Stimulated activated naive CD8-positive, alpha-beta T cell treated with anti-CD3 and anti-CD28 coated beads, Interleukin-15, amount 100 ng/mL, for 72 hours (primary cell): Measurements from ENCODE around the gene PTPRJ.

ENCODE experiments used
- ATAC-seq: fragments of 150-1000 bp; cut with Tn5 transposase; 2 replicates; pipeline ENCODE4 v1.10.0; 2021; ENCODE audit warnings: mild to moderate bottlenecking, moderate library complexity
- DNase-seq, 2 donors: peaks; one replicate each; pipeline ENCODE4 v3.0.0; 2021 to 2022
- H3K27ac Mint-ChIP-seq, 2 donors: one replicate each; pipeline ENCODE4 v1.8.0; 2022; ENCODE audit warnings: mild to moderate bottlenecking in 2 of 2, mixed read lengths in 2 of 2, moderate library complexity in 2 of 2
- H3K27me3 Mint-ChIP-seq: one replicate; pipeline ENCODE4 v1.8.0; 2022; ENCODE audit warnings: mixed read lengths
- H3K4me1 Mint-ChIP-seq: one replicate; pipeline ENCODE4 v1.8.0; 2022; ENCODE audit warnings: mild to moderate bottlenecking, mixed read lengths
- H3K4me3 Mint-ChIP-seq, 2 donors: one replicate each; pipeline ENCODE4 v1.8.0; 2022; ENCODE audit warnings: mild to moderate bottlenecking in 2 of 2, mixed read lengths in 2 of 2, moderate library complexity in 1 of 2
- H3K9me3 Mint-ChIP-seq, 2 donors: one replicate each; pipeline ENCODE4 v1.8.0; 2022; ENCODE audit warnings: mixed read lengths in 2 of 2

PTPRJ gene

DNA sequence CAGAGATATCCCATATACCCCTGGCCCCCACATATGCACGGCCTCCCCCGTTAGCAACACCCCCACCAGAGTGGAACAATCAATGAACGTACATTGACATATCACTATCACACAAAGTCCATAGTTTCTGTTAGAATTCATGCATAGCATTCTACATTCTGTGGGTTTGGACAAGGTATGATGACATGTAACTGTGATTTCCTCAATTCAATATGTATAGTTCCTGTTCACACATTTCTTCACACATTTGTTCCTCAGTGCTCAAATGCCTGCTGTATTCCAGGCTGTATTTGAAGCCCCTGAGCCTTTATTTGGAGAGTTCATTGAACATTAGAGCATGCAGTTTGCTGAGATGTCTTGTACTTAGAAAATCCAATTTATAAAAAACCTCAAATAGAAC is 69.9 kb downstream of the PTPRJ start:
- Mint-ChIP-seq H3K27ac (no peak overlapping the region), H3K9me3 (no peaks in the 10 kb centered on the region), H3K4me1 (peaks cover 77% of the 10 kb centered on the region), H3K27me3 (no peaks in the 10 kb centered on the region), H3K4me3 (no peak overlapping the region)
- no peak for ATAC-seq
- DNase-seq, result no peak

DNA sequence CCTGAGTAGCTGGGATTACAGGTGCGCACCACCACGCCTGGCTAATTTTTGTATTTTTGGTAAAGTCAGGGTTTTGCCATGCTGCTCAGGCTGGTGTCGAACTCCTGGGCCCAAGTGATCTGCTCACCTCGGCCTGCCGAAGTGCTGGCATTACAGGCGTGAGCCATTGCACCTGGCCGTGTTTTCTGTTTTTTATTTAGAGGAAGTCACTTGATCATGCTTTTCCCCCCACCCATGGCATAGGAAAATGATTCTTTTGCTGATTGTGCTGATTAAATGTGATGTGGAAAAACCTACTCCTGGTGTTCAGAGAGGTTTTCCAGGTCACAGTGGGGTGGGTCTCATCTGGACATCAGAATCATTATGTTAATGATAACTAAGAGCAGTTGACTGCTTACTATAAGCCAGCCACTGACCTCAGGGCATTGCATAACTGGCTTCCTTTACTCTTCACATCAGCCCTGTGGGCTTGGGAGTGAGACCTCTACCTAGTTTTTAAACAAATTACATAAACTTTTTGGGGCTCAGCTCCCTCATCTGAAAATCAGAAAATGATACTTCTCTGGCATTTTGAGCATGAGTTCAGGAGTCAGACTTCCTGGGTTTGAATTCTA is 71.0 kb downstream of the PTPRJ start:
- H3K27me3 Mint-ChIP-seq, result no peaks in the 10 kb centered on the region
- no peak overlapping the region for H3K4me3 Mint-ChIP-seq
- peaks cover 80% of the 10 kb centered on the region for H3K4me1 Mint-ChIP-seq
- DNase-seq, result no peak
- no peak overlapping the region for H3K27ac Mint-ChIP-seq
- H3K9me3 Mint-ChIP-seq, result no peaks in the 10 kb centered on the region
- ATAC-seq, result no peak

DNA sequence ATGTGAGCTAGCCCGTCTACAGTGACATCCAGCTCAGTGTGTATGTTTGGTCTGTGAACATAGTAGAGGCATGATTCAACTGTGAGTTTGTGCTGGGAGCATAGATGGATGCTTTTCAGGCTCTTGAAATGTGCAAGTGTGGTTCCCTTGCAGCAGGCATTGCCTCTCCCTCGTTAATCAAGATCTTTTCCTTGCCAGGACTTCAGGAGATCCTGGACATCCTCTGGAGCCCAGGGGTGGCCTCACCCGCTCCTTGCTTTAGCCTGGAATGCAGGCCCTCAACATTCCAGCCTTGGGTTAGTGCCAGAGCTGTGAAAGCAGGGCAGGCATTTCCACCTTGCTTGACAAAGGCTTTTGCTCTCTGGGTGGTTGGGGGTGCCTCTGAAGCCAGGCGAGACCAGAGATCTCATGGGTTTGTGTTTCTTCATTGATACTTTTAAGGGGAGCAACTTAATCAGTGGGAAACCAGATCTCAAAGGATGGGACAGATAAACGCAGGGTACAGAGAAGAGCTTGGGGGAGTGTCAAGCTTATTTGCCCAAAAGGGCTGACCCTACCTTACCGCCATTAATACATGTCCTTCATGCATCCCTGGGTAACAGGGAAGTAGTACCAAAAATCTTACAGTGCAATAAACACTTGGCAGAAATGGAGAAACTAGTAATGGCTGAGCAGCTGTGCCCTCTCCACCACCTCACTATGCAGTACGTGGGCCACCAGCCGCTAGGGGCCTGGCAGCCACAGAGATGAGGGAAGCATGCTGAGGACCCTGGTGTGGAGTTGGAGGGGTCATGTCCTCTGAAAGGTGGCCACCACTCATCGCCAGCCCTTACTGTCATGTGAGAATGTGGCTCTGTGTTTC is 72.1 kb downstream of the PTPRJ start:
- H3K4me3 Mint-ChIP-seq, result no peak overlapping the region

DNA sequence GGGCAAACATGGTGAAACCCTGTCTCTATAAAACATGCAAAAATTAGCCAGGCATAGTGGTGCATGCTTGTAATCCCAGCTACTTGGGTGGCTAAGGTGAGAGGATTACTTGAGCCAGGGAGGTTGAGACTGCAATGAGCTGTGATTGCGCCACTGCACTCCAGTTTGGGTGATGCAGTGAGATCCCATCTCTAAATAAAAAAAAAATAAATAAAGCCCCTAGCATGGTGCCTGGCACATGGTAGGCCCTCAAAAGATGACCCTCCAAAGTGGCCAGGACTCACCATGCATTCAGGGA is 74.6 kb downstream of the PTPRJ start:
- peak overlapping the region in 1 of 2 donors; percentile 31 for H3K4me3 Mint-ChIP-seq
- ATAC-seq (no peak), DNase-seq (no peak)
- H3K9me3 Mint-ChIP-seq, result no peaks in the 10 kb centered on the region
- no peaks in the 10 kb centered on the region for H3K27me3 Mint-ChIP-seq
- peaks cover 79% of the 10 kb centered on the region for H3K4me1 Mint-ChIP-seq
- peak overlapping the region in 1 of 2 donors; percentile 94 for H3K27ac Mint-ChIP-seq

More for the DNA sequence above, 72.1 kb downstream of the PTPRJ start:
- Mint-ChIP-seq H3K27me3 (no peaks in the 10 kb centered on the region), H3K9me3 (no peaks in the 10 kb centered on the region), H3K27ac (peak overlapping the region in 1 of 2 donors; percentile 74), H3K4me1 (peaks cover 83% of the 10 kb centered on the region)
- DNase-seq (no peak), ATAC-seq (no peak)

DNA sequence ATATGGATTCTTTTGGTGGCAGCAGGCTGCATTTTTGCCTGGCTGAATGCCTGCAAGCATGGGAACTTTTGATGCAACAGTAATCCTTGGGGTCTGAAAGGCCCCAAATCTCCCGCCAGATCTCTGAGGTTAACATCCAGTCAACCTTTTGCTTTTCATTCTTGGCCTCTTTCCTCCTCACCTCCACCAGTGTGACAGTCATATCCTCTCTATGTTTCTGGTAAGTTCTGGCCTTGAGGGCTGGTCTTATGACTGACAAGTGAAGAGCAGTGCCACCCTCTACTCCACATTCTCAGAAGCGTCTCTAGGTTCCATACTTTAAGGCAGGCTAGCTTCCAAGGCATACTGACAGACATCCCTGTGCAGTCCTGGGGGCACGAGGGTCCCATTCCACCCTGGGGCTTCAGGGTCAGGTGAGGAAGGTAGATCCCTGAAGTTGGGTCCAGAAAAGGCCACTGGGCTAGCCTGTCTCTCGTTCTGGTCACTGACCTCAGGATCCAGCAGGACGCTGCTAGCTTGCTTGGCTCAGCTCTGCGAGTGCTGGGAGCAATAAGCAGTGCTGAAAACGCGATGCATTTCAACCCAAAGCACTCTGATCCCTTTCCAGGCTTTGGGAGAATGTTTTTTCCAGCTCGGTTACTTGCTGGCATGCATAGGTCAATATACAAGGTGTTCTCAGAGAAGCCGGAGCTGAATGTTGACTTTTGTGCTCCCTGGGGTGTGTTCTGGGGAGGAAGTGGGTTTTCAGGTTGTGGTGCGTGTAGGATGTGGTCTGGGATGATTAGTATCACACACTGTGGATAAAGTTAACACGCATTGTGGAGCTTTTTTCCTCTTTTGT is 75.2 kb downstream of the PTPRJ start:
- peaks cover 73% of the 10 kb centered on the region for H3K4me1 Mint-ChIP-seq
- H3K27ac Mint-ChIP-seq, result peak overlapping the region; percentile 90 to 94
- H3K9me3 Mint-ChIP-seq, result no peaks in the 10 kb centered on the region
- peak; percentile 59 to 79 for DNase-seq
- peak; percentile 97 for ATAC-seq
- H3K27me3 Mint-ChIP-seq, result no peaks in the 10 kb centered on the region
- H3K4me3 Mint-ChIP-seq, result peak overlapping the region; percentile 58 to 78

DNA sequence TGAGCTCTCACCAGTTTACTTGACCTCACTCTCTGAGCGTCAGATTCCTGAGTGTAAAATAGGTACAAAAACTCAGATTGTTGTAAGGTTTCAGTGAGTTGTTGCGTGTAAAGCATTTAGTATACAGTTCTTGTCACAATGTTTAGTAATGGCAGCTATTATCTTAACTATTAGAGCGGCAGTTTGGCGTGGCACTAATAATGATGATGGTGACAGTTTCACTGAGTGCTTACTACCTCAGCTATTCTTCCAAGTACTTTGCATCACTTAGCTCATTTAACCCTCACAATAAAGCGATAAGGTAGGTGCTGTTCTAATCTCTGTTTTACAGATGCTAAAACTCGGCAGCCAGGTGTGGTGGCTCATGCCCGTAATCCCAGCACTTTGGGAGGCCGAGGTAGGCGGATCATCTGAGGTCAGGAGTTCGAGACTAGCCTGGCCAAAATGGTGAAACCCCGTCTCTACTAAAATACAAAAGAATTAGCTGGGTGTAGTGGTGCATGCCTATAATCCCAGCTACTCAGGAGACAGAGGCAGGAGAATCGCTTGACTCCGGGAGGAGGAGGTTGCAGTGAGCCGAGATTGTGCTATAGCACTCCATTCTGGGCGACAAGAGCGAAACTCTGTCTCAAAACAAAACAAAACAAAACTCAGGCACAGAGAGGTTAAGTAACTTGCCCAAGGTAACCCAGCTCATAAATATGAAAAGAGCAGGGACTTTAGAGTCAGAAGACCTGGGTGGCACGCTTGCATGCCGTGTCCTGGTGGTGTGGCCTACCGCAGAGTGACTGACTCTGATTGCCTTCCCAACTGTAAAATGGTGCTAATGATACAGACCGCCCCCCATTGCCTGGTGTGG is 76.2 kb downstream of the PTPRJ start:
- Mint-ChIP-seq H3K4me1 (peaks cover 76% of the 10 kb centered on the region), H3K9me3 (no peaks in the 10 kb centered on the region), H3K4me3 (peak overlapping the region; percentile 58 to 78), H3K27ac (peak overlapping the region; percentile 75 to 90), H3K27me3 (no peaks in the 10 kb centered on the region)
- DNase-seq (no peak), ATAC-seq (no peak)

DNA sequence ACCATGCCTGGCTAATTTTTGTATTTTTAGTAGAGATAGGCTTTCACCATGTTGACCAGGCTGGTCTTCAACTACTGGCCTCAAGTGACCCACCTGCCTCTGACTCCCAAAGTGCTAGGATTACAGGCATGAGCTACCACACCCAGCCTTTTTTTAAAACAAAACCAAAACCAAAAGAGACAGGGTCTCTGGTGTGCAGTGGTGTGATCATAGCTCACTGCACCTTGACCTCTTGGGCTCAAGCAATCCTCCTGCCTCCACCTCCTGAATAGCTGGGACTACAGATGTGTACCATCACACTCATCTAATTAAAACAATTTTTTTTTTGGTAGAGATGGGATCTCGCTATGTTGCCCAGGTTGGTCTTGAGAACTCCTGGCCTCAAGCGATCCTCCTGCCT is 77.7 kb downstream of the PTPRJ start:
- ATAC-seq (no peak), DNase-seq (no peak)
- H3K4me1 Mint-ChIP-seq, result peaks cover 66% of the 10 kb centered on the region
- H3K27ac Mint-ChIP-seq, result peak overlapping the region; percentile 5 to 82
- H3K9me3 Mint-ChIP-seq, result no peaks in the 10 kb centered on the region
- H3K27me3 Mint-ChIP-seq, result no peaks in the 10 kb centered on the region
- H3K4me3 Mint-ChIP-seq, result no peak overlapping the region

DNA sequence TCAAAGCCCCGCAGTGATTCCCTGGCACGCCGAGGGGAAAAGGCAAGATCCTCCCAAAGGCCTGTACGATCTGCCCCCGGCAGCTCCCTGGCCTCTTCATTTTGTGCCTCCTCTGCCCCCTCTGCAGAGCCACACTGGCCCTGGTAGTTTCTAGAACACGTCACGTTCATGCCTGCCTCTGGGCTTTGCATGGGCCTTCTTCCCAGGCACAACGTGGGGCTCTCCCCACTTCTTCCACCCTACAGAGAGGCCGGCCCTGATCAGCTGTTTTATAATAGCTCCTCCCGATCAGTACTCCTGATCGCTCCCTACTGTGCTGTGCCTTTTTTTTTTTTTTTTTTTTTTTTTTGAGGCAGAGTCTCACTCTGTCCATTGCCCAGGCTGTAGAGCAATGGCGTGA is 78.4 kb downstream of the PTPRJ start:
- ATAC-seq, result no peak
- Mint-ChIP-seq H3K4me1 (peaks cover 73% of the 10 kb centered on the region), H3K4me3 (peak overlapping the region in 1 of 2 donors; percentile 3), H3K27me3 (no peaks in the 10 kb centered on the region), H3K9me3 (no peaks in the 10 kb centered on the region), H3K27ac (no peak overlapping the region)
- no peak for DNase-seq

DNA sequence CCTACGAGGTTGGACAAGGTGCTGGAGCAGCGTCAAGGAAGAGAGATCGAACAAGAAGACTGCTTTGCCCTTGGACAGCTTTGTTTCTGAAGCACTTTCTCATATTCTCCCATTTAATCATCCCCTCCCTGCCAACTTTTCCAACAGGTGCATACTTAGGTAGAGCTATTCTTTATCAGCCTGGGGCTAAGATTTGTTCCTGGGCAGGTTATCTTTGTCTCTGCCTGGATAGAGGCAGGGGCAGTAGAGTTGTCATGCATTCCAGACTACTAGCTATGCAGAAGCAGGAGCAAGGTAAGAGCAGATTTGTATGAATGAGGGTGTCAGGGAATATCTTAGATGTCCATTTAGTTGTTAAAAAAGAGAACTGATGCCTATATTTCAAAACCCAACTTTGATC is 82.3 kb downstream of the PTPRJ start:
- ATAC-seq (no peak), DNase-seq (no peak)
- Mint-ChIP-seq H3K27me3 (no peaks in the 10 kb centered on the region), H3K9me3 (peaks cover under 1% of the 10 kb centered on the region in 2 donors), H3K27ac (no peak overlapping the region), H3K4me3 (no peak overlapping the region), H3K4me1 (peaks cover 46% of the 10 kb centered on the region)

DNA sequence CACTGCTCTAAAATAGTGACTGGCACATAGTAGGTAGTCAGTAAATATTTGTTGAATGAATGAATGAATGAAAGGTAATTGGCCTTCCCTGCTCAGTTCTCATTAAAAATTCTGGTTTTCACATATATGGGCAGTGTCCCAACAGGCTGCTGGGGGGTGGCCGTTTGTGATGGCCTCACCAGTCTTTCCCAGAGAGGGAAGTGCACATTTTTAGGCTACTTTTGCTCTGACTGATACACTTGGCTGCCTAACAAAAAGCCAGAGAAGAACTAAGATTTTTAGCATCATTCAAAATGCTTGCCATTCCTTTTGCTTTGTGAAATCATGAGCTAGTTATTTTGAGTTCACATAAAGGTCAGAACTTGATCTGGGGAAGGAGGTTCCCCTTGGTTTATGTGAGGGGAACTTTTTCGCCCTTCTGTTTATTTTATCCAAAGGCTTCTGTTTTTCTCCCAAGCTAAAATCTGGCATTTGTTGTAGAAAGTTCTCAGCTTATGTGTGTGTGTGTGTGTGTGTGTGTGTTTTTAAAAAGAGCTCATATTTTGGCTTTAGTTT is 83.1 kb downstream of the PTPRJ start:
- H3K27me3 Mint-ChIP-seq, result no peaks in the 10 kb centered on the region
- peaks cover 38% of the 10 kb centered on the region for H3K4me1 Mint-ChIP-seq
- H3K27ac Mint-ChIP-seq, result peak overlapping the region in 1 of 2 donors; percentile 75
- no peak for DNase-seq
- H3K4me3 Mint-ChIP-seq, result no peak overlapping the region
- ATAC-seq, result no peak
- H3K9me3 Mint-ChIP-seq, result peaks cover 8 to 9% of the 10 kb centered on the region in 2 donors

DNA sequence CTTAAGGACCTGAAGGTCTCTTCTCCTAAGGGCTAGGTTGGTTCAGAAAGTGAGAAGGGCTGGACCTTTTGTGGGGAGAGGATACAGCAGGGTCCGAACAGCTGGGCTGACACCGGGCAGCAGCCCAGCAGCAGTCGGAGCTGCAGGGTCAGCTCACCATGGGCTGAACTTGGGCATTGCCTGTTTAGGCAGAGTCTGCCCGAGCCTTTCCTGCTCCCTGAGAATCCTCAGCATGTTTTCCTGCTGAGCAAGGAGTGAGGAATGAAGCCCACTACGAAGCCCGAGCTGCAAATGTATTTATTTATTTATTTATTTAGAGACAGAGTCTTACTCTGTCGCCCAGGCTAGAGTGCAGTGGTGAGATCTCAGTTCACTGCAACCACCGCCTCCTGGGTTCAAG is 83.9 kb downstream of the PTPRJ start:
- Mint-ChIP-seq H3K27ac (peak overlapping the region in 1 of 2 donors; percentile 61), H3K4me3 (no peak overlapping the region), H3K9me3 (peaks cover 8 to 10% of the 10 kb centered on the region in 2 donors), H3K4me1 (peaks cover 30% of the 10 kb centered on the region), H3K27me3 (no peaks in the 10 kb centered on the region)
- DNase-seq (no peak), ATAC-seq (no peak)

DNA sequence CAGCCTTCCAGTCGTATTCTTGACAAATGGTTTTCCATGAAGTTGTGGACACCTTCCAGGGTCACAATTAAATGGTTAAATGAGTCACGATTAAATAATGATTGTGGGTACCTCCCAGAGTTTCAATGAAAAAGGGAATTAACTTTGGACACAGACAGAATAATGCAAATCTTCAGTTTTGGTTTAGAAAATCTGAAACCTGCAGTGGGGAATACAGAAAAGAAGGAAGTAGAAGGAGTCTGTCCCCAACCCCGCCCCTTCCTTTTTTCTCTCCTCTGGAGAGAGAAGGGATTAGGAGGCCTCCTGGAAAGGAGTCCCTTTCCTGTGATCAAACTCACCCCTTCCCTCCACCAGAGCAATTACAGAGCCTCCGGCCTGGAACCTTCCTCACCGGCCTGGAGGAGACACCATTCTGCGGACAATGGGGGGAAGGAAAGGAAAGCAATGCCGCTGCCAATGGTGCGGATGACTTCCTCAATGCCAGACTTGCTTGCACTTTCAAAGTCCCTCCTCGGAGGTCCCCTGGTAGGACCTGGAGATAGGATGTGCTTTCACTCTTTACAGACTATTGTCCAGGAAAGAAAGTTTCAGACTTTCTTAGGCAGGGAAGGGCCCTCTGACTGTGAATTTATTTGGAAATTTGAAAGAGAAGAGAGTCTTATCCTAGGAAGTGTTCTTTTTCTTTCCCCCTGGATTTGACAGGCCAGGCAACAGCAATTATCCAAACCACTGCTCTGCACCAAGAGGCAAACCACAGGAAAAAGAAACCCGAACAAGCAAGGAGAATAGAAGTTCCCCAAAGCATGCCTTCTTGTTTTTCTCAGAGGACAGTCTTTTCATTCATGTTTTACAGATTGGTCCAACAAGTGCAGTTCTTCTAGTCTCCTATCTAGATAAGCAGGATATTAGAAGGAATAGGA is 86.8 kb downstream of the PTPRJ start:
- no peak for ATAC-seq
- H3K27ac Mint-ChIP-seq, result no peak overlapping the region
- H3K4me1 Mint-ChIP-seq, result peaks cover 19% of the 10 kb centered on the region

DNA sequence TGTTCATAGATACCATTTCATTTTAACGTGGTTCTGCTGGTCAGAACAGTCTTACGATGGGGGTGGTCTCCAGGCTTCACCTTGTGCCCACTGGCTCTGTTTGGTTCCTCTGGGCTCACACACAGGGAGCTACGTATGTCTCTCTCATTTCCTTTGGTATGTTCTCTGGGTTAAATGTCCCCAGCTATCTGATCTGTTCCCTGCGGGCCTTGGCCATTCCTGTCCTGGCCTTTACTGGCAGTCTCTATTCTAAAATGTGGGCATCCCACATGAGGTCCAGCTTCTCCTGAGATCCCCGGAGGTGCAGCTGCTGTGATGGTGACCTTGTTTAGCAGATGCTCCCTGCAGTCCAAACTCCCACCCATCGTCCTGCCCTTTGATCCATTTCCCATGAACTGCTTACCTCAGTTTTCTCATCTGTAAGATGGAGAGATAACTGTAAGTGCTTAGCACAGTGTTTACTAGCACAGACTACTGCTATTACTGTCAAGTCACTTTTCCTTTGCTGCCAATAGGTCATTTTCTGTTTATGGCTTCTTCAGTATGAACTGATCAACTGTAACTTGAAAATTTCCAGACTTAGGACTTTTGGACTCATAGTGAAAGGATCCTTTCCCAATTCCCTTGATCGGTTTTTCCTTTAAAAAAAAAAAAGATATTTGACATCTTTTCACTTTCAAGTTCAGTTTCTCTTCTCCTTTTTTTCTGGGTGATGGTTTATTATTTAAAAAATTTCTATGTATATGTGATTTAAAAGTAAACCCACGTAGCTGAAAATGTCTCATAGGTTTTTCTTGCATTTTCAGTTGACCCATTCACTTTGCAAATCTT is 92.9 kb downstream of the PTPRJ start:
- ATAC-seq, result no peak
- Mint-ChIP-seq H3K27ac (no peak overlapping the region), H3K4me3 (no peak overlapping the region), H3K9me3 (peaks cover 2 to 4% of the 10 kb centered on the region in 2 donors), H3K4me1 (peaks cover 24% of the 10 kb centered on the region), H3K27me3 (no peaks in the 10 kb centered on the region)
- DNase-seq, result no peak

More for the DNA sequence above, 86.8 kb downstream of the PTPRJ start:
- Mint-ChIP-seq H3K4me3 (no peak overlapping the region), H3K9me3 (peaks cover 8 to 10% of the 10 kb centered on the region in 2 donors), H3K27me3 (no peaks in the 10 kb centered on the region)
- DNase-seq, result no peak
